PC-9 (cell line): ENCODE data around the gene PELI1. TPM values are rescaled to one million over a fixed set of nuclear protein-coding genes. Genes with fewer than 3 reads are reported as not detected.

Source experiments
- BruUV-seq: library from RNA; stranded (reverse); fragments of 400-500 nt; replicated peaks from 2 replicates; lab custom pipeline; 2021; lab: Mats Ljungman, UMichigan
- CTCF ChIA-PET: fragments of 300-600 bp; sonication (Branson Sonifier 250); formaldehyde crosslinking; loops from one replicate; lab custom pipeline; 2022; ENCODE audit warnings: antibody characterized with exemption; lab: Charles Lee
- POLR2A ChIA-PET: fragments of 300-600 bp; sonication (Branson Sonifier 250); formaldehyde crosslinking; loops from one replicate; lab custom pipeline; 2022; ENCODE audit warnings: antibody characterized with exemption; ENCODE audit not compliant: unreplicated experiment; lab: Charles Lee
- DNase-seq, 2 experiments: peaks; one replicate each; pipeline versions ENCODE4 v3.0.0 to v3.0.0-alpha.2; 2015 to 2022; ENCODE audit warnings: mixed read lengths in 1 of 2
- H2AFZ ChIP-seq: fragments of 200-600 bp; sonication (generic); 2 replicates; pipeline ENCODE4 v1.8.1; 2017; ENCODE audit warnings: antibody characterized with exemption
- H3F3A ChIP-seq: fragments of 200-600 bp; sonication (generic); 2 replicates; pipeline ENCODE4 v1.8.1; 2017; ENCODE audit warnings: antibody characterized with exemption, mild to moderate bottlenecking, low read depth; ENCODE audit not compliant: insufficient read depth
- H3K27ac ChIP-seq: fragments of 200-600 bp; sonication (generic); 2 replicates; pipeline ENCODE4 v1.6.1; 2016; ENCODE audit warnings: mixed run types
- H3K27me3 ChIP-seq: fragments of 200-600 bp; sonication (generic); 2 replicates; pipeline ENCODE4 v1.6.1; 2016; ENCODE audit warnings: low read depth, mixed run types; ENCODE audit not compliant: insufficient read depth
- H3K36me3 ChIP-seq: fragments of 200-600 bp; sonication (generic); 2 replicates; pipeline ENCODE4 v1.6.1; 2016; ENCODE audit warnings: low read depth, mixed run types
- H3K4me1 ChIP-seq: fragments of 200-600 bp; sonication (generic); replicated peaks from 2 replicates; pipeline ENCODE4 v1.6.1; 2016; ENCODE audit warnings: mixed run types; ENCODE audit not compliant: insufficient read depth
- H3K4me2 ChIP-seq: fragments of 200-600 bp; sonication (generic); 2 replicates; pipeline ENCODE4 v1.6.1; 2017; ENCODE audit warnings: mixed run types
- H3K4me3 ChIP-seq: fragments of 200-600 bp; sonication (generic); 2 replicates; pipeline ENCODE4 v1.6.1; 2016; ENCODE audit warnings: mixed run types
- H3K79me2 ChIP-seq: fragments of 200-600 bp; sonication (generic); 2 replicates; pipeline ENCODE4 v1.6.1; 2017; ENCODE audit warnings: low read depth, mixed run types
- H3K9me2 ChIP-seq: fragments of 200-600 bp; sonication (generic); 2 replicates; pipeline ENCODE4 v1.8.1; 2017; ENCODE audit warnings: mild to moderate bottlenecking; ENCODE audit not compliant: insufficient read depth
- H3K9me3 ChIP-seq: fragments of 200-600 bp; sonication (generic); 2 replicates; pipeline ENCODE4 v1.8.1; 2016; ENCODE audit warnings: low read depth; ENCODE audit not compliant: insufficient read depth
- H4K20me1 ChIP-seq: fragments of 200-600 bp; sonication (generic); 2 replicates; pipeline ENCODE4 v1.8.1; 2017; ENCODE audit not compliant: insufficient read depth
- CTCF ChIP-seq: fragments of 200-600 bp; sonication (generic); conservative IDR thresholded peaks from 2 replicates; pipeline ENCODE4 v1.6.1; 2017; ENCODE audit warnings: mixed run types, antibody characterized with exemption, mild to moderate bottlenecking, moderate library complexity
- EZH2 ChIP-seq: fragments of 200-600 bp; sonication (generic); IDR thresholded peaks from 2 replicates; pipeline ENCODE4 v1.8.0; 2017; ENCODE audit warnings: antibody characterized with exemption, low read depth
- intact Hi-C: fragments of 100-400 bp; cut with micrococcal nuclease; formaldehyde crosslinking; loops from one replicate; pipeline ENCODE4 v1.10.0; 2022; ENCODE audit not compliant: unreplicated experiment
- total RNA-seq: library from RNA; stranded (reverse); gene quantifications from 2 replicates; pipeline ENCODE4 v1.2.3, GENCODE V29; 2021

Gene PELI1
- total RNA-seq, 1 experiment from 2014 or later, result 32.6 TPM

- H3F3A ChIP-seq, result peaks cover 6% of the 10 kb centered on the region; the same call in 1 of the 2 replicates
- no peaks in the 10 kb centered on the region for H3K27me3 ChIP-seq
- H3K9me2 ChIP-seq, result no peaks in the 10 kb centered on the region; the same call in 1 of the 2 replicates
- intact Hi-C loops, result no loop called here
- no peak overlapping the region for H2AFZ ChIP-seq
- peaks cover 14% of the 10 kb centered on the region for H3K4me1 ChIP-seq
- H3K36me3 ChIP-seq, result no peaks in the 10 kb centered on the region
- H3K9me3 ChIP-seq, result peaks cover 5% of the 10 kb centered on the region; the same call in 1 of the 2 replicates
- no peaks in the 10 kb centered on the region for H4K20me1 ChIP-seq
- no peaks in the 10 kb centered on the region for H3K79me2 ChIP-seq
- DNase-seq, result peak; percentile 14 to 49
- peak overlapping the region; percentile 17; the same call in 1 of the 2 replicates for H3K4me2 ChIP-seq
- no peak overlapping the region for H3K4me3 ChIP-seq
- POLR2A ChIA-PET, result no interaction called here
- BruUV-seq, result no TSS peak
- CTCF ChIA-PET, result no interaction called here
- TF ChIP-seq CTCF, result no peak
- no peak for TF ChIP-seq EZH2
- H3K27ac ChIP-seq, result no peak overlapping the region; the same call in 1 of the 2 replicates
Measured at GRCh38 chr2:64157792-64158191, 13.6 kb upstream of the PELI1 start.

GRCh38 chr2:64153811-64154210 lies 9.6 kb upstream of the PELI1 start:
- Histone ChIP-seq H3K36me3 (no peaks in the 10 kb centered on the region), H3F3A (peaks cover 6% of the 10 kb centered on the region; the same call in 1 of the 2 replicates), H3K9me3 (peaks cover 5% of the 10 kb centered on the region; the same call in 1 of the 2 replicates), H3K4me3 (no peak overlapping the region), H3K27me3 (no peaks in the 10 kb centered on the region), H3K4me1 (peaks cover 14% of the 10 kb centered on the region), H3K27ac (no peak overlapping the region), H3K4me2 (no peak overlapping the region), H3K79me2 (no peaks in the 10 kb centered on the region), H3K9me2 (no peaks in the 10 kb centered on the region; the same call in 1 of the 2 replicates), H4K20me1 (no peaks in the 10 kb centered on the region), H2AFZ (no peak overlapping the region)
- ChIA-PET POLR2A (no interaction called here), CTCF (no interaction called here)
- DNase-seq, result no peak
- TF ChIP-seq EZH2, result no peak
- TF ChIP-seq CTCF, result no peak
- intact Hi-C loops, result no loop called here
- BruUV-seq, result no TSS peak

- H3K79me2 ChIP-seq, result no peaks in the 10 kb centered on the region
- H3K9me2 ChIP-seq, result no peaks in the 10 kb centered on the region; the same call in 1 of the 2 replicates
- no peaks in the 10 kb centered on the region for H4K20me1 ChIP-seq
- H3K4me2 ChIP-seq, result no peak overlapping the region
- CTCF ChIA-PET, result interaction anchor here (0.7 kb wide), 1 partner anchor 1560 kb away, joined by 6 read pairs; no protein-coding TSS in a partner anchor
- no peak overlapping the region for H2AFZ ChIP-seq
- POLR2A ChIA-PET, result interaction anchor here (0.6 kb wide), 1 partner anchor 136 kb away, joined by 3 read pairs; no protein-coding TSS in a partner anchor
- H3K9me3 ChIP-seq, result peaks cover 5% of the 10 kb centered on the region; the same call in 1 of the 2 replicates
- DNase-seq, result no peak
- H3K4me1 ChIP-seq, result no peaks in the 10 kb centered on the region
- intact Hi-C loops, result no loop called here
- H3K27ac ChIP-seq, result no peak overlapping the region
- BruUV-seq, result no TSS peak
- no peaks in the 10 kb centered on the region for H3K27me3 ChIP-seq
- H3F3A ChIP-seq, result no peaks in the 10 kb centered on the region
- TF ChIP-seq EZH2, result no peak
- no peak for TF ChIP-seq CTCF
- H3K36me3 ChIP-seq, result no peaks in the 10 kb centered on the region
- H3K4me3 ChIP-seq, result no peak overlapping the region
Measured at GRCh38 chr2:64151476-64151875, 7.3 kb upstream of the PELI1 start.
